HG03108 (cell line): ENCODE results near the gene NHEJ1.

Experiments
- ATAC-seq: cut with Tn5 transposase; IDR thresholded peaks from one replicate; pipeline ENCODE4 v1.9.1; 2021; ENCODE audit warnings: moderate library complexity; ENCODE audit not compliant: unreplicated experiment

Gene NHEJ1

GRCh38 chr2:219168526-219168925, 7.9 kb upstream of the NHEJ1 start:
- no peak for ATAC-seq

GRCh38 chr2:219167997-219168396, 7.4 kb upstream of the NHEJ1 start:
- ATAC-seq: no peak

GRCh38 chr2:219165058-219165911, 4.7 kb upstream of the NHEJ1 start:
- no peak for ATAC-seq

GRCh38 chr2:219163156-219163555, 2.5 kb upstream of the NHEJ1 start:
- no peak for ATAC-seq

GRCh38 chr2:219161097-219161496, 482 bp upstream of the NHEJ1 start:
- ATAC-seq: no peak

- no peak for ATAC-seq
Measured at GRCh38 chr2:219159771-219160185, 837 bp downstream of the NHEJ1 start.

GRCh38 chr2:219158586-219158985, 2.0 kb downstream of the NHEJ1 start:
- ATAC-seq: no peak

- no peak for ATAC-seq
Measured at GRCh38 chr2:219158025-219158424, 2.6 kb downstream of the NHEJ1 start.

GRCh38 chr2:219157396-219157795, 3.2 kb downstream of the NHEJ1 start:
- no peak for ATAC-seq

- no peak for ATAC-seq
Measured at GRCh38 chr2:219155054-219155644, 5.5 kb downstream of the NHEJ1 start.

- no peak for ATAC-seq
Measured at GRCh38 chr2:219149667-219150066, 10.9 kb downstream of the NHEJ1 start.

GRCh38 chr2:219142329-219142728, 18.3 kb downstream of the NHEJ1 start:
- no peak for ATAC-seq

- ATAC-seq: no peak
Measured at GRCh38 chr2:219140722-219141121, 19.9 kb downstream of the NHEJ1 start.

GRCh38 chr2:219133976-219134375, 26.6 kb downstream of the NHEJ1 start:
- no peak for ATAC-seq

GRCh38 chr2:219131744-219132143, 28.9 kb downstream of the NHEJ1 start:
- ATAC-seq: no peak

GRCh38 chr2:219131327-219131726, 29.3 kb downstream of the NHEJ1 start:
- no peak for ATAC-seq

- no peak for ATAC-seq
Measured at GRCh38 chr2:219129589-219129988, 31.0 kb downstream of the NHEJ1 start.

- no peak for ATAC-seq
Measured at GRCh38 chr2:219128396-219128795, 32.2 kb downstream of the NHEJ1 start.

- ATAC-seq: no peak
Measured at GRCh38 chr2:219127037-219127635, 33.5 kb downstream of the NHEJ1 start.

- ATAC-seq: no peak
Measured at GRCh38 chr2:219126555-219126954, 34.1 kb downstream of the NHEJ1 start.

GRCh38 chr2:219125886-219126270, 34.7 kb downstream of the NHEJ1 start:
- no peak for ATAC-seq

- ATAC-seq: no peak
Measured at GRCh38 chr2:219125225-219125885, 35.3 kb downstream of the NHEJ1 start.
